ENCODE results near the gene SFPQ.

DNA sequence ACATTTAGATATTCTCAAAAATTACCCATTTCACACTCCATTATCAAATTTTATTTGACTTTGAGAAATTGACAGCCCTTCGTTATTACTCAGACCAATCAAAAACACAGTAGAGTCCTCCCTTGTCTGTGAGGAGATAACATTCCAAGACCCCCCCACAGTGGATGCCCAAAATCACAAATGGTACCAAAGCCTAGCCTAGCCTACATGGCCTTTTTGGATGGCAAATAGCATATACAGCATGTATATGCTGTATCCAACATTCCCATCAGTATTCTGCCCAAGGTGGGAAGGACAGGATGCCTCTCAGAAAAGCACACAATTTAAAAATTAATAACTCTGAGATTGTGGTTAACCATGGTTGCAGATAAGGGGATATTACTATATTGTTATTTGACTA, 17.3 kb downstream of the SFPQ start:
- TF ChIP-seq, protein P1, sequence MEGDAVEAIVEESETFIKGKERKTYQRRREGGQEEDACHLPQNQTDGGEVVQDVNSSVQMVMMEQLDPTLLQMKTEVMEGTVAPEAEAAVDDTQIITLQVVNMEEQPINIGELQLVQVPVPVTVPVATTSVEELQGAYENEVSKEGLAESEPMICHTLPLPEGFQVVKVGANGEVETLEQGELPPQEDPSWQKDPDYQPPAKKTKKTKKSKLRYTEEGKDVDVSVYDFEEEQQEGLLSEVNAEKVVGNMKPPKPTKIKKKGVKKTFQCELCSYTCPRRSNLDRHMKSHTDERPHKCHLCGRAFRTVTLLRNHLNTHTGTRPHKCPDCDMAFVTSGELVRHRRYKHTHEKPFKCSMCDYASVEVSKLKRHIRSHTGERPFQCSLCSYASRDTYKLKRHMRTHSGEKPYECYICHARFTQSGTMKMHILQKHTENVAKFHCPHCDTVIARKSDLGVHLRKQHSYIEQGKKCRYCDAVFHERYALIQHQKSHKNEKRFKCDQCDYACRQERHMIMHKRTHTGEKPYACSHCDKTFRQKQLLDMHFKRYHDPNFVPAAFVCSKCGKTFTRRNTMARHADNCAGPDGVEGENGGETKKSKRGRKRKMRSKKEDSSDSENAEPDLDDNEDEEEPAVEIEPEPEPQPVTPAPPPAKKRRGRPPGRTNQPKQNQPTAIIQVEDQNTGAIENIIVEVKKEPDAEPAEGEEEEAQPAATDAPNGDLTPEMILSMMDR (conservative IDR thresholded peaks at IDR 0.05 in 1 of 2, IDR thresholded peaks at IDR 0.05 in 1 of 2; ENCODE audit: low read depth in 1 of 2, low read length in 2 of 2) = no peak
- no peak for TF ChIP-seq EZH2 (IDR thresholded peaks at IDR 0.05; ENCODE audit: low read length, missing control alignments)

Data from fibroblast of lung (primary cell).